Activated naive CD8-positive, alpha-beta T cell treated with anti-CD3 and anti-CD28 coated beads, Interleukin-2, amount 10 ng/mL, durations not matched to agents 7 days and 5 days (primary cell): Measurements from ENCODE around the gene GIPC3. TPM values are rescaled to one million over a fixed set of nuclear protein-coding genes. Genes with fewer than 3 reads are reported as not detected.
A peak's percentile ranks its signal among the peaks of the same experiment; 100 is the strongest.

ENCODE experiments used
- ATAC-seq: fragments of 150-1000 bp; cut with Tn5 transposase; one replicate; pipeline ENCODE4 v1.10.0; 2021; ENCODE audit warnings: low read depth, moderate library complexity
- POLR2A ChIA-PET: fragments of 350-600 bp; sonication (Branson Sonifier 250); formaldehyde crosslinking; loops from one replicate; lab custom pipeline; 2021; ENCODE audit warnings: antibody characterized with exemption; lab: Charles Lee
- DNase-seq: peaks from one replicate; pipeline ENCODE4 v3.0.0; 2021
- H3K27ac Mint-ChIP-seq: one replicate; pipeline ENCODE4 v1.8.0; 2022; ENCODE audit warnings: mild to moderate bottlenecking, mixed read lengths
- H3K27me3 Mint-ChIP-seq: one replicate; pipeline ENCODE4 v1.8.0; 2022; ENCODE audit warnings: mild to moderate bottlenecking, moderate library complexity, mixed read lengths
- H3K36me3 Mint-ChIP-seq: one replicate; pipeline ENCODE4 v1.8.0; 2021; ENCODE audit warnings: mild to moderate bottlenecking, mixed read lengths
- H3K4me1 Mint-ChIP-seq: one replicate; pipeline ENCODE4 v1.8.0; 2021; ENCODE audit warnings: mixed read lengths
- H3K4me3 Mint-ChIP-seq: one replicate; pipeline ENCODE4 v1.8.0; 2022; ENCODE audit warnings: mild to moderate bottlenecking, moderate library complexity, mixed read lengths
- H3K9me3 Mint-ChIP-seq: one replicate; pipeline ENCODE4 v1.8.0; 2021; ENCODE audit warnings: mixed read lengths
- total RNA-seq, 2 experiments: library from RNA; stranded (reverse); gene quantifications; one replicate each; pipeline ENCODE4 v1.2.3, GENCODE V29; 2021

Gene GIPC3
- total RNA-seq, 2 experiments from 2014 or later: 1.4 to 1.5 TPM

DNA sequence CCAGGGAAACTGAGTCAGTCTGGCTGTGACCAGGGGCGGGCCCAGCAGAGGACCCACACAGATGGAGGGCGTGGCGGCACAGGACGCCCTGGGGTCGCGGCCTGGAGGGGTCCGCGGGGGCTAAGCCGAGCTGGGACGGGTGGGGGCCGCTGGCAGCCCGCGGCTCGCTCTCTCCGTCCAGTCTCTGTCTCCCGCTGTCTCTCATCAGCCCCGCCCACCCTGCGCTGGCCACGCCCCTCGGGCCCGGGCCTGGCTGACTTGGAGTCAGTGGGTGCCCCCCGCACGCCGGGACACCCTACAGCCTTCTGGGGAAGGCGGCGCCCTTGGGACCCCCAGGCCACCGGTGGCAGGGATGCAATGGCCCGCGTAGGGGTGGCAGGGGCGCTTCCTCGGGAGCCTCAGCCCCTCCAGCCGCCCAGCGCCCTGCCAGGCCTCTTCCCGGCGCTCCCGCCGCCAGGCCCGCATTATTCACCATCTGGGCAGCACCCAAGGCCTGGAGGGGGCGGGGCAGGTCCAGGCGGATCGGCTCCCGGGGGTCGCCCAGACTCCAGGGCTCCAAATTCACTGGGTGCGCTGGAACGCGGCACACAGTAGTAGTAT lies 21.5 kb downstream of the GIPC3 start, which contains the start of gene TBXA2R:
Gene TBXA2R (minus strand): TSS at position 186 of the 600 bp plus-strand sequence. CDS start 6,241 bp downstream, outside the sequence.
- peak; percentile 24 for ATAC-seq
- Mint-ChIP-seq H3K9me3 (no peaks in the 10 kb centered on the region), H3K36me3 (peaks cover under 1% of the 10 kb centered on the region), H3K4me3 (peak within 1 kb of the TSS; percentile 43), H3K4me1 (peaks cover 10% of the 10 kb centered on the region), H3K27ac (no peak within 1 kb of the TSS), H3K27me3 (no peaks in the 10 kb centered on the region)
- POLR2A ChIA-PET: no interaction called here
- DNase-seq: peak; percentile 77

DNA sequence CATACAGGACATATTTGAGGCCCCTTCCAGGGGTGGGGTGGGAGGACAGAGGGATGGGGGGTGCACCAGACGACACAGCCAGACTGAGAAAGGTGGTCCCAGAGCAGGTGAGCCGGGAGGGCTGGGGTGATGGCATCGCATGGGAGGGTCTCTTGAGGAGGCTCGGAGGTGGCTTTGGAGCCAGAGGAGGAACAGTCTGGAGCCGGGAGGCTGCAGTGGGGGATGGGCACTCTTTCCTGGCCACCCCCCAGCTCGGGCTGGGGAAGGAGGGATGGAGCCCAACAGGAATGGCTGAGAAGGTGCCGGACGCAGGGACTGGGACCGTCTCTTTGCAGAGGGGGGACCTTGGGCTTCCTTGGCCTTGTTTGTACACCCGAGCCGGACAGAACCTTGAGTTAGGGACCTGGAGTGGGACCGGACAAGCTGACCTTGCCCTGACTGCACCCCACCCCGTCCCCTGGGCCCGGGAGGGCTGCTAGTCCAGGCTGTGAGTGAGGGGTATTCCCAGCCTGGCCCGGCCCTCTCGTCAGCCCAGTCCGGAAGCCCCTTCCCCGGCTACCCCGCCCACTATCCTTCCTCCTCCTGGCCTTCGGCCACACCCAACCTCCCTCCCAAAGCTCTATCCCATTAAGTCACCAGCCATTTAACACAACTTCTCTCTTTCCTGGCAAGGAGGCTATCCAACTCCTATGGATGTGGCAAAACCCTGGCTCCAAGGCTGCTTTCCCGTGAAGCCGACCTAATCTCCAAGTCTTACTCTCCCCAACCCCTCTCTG lies 22.2 kb downstream of the GIPC3 start:
- H3K27me3 Mint-ChIP-seq: no peaks in the 10 kb centered on the region
- DNase-seq (no peak), ATAC-seq (no peak)
- POLR2A ChIA-PET: no interaction called here
- H3K27ac Mint-ChIP-seq: no peak overlapping the region
- peaks cover 4% of the 10 kb centered on the region for H3K36me3 Mint-ChIP-seq
- H3K9me3 Mint-ChIP-seq: no peaks in the 10 kb centered on the region
- H3K4me1 Mint-ChIP-seq: peaks cover 10% of the 10 kb centered on the region
- H3K4me3 Mint-ChIP-seq: peak overlapping the region; percentile 18

DNA sequence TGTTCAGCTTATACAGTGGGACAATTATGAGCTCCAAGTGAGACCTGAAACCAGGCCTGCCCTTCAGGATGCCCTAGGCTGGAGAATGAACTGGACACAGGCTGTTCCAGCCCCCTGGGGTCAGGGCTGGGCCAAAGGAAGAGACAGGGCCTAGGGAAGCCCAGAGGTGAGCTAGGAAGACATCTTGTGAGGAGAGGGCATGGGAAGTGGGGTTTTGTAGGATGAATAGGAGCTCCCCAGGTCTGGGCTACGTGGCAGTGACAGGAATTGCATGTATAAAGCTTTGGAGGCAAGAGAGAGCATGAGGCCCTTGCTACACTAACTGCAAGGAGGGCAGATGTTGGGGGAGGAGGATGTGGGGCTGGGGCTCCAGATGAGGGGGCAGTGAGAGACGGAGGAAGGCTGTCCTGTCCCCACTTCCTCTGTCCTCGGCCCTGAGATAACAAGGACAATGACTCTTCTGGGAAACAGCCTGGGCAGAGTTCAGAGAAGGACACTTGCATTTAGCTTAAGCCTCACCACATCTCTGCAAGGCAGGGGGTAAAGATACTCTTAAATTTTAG lies 22.9 kb downstream of the GIPC3 start:
- POLR2A ChIA-PET: interaction anchor here (0.7 kb wide), 1 partner anchor 19 kb away, joined by 4 read pairs; the partner anchor contains the start of gene CACTIN
- H3K4me1 Mint-ChIP-seq: peaks cover 10% of the 10 kb centered on the region
- ATAC-seq (no peak), DNase-seq (no peak)
- H3K4me3 Mint-ChIP-seq: peak overlapping the region; percentile 18
- H3K9me3 Mint-ChIP-seq: no peaks in the 10 kb centered on the region
- H3K27ac Mint-ChIP-seq: peak overlapping the region; percentile 65
- H3K36me3 Mint-ChIP-seq: peaks cover 4% of the 10 kb centered on the region
- no peaks in the 10 kb centered on the region for H3K27me3 Mint-ChIP-seq

DNA sequence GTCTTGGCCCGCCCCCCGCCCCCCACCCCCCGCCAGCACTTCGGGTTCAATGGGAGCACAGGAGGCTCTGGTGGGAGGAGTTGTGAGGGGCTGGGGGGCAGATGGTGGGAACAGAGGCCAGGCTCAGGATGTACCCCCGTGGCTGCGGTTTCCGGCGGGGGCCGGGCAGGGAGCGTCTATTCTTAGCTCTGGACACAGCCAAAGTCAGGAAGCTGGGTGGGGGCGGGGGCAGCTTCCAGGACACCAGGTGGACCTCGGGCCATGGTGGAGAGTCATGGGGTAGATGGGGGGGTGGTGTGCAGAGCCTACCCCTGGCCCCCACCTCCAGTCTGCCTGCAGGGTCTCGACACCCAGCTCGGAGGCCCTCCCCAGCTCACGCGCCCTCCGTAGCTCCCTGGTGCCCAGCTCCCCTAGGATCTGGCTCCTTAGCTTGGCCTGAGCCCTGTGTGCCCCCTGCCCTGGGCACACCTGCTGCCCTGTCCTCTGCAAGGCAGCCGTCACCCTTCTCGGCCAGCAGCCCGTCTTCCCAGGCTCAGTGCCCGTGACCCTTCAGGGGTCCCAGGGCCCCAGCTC lies 23.6 kb downstream of the GIPC3 start:
- peak overlapping the region; percentile 54 for H3K27ac Mint-ChIP-seq

DNA sequence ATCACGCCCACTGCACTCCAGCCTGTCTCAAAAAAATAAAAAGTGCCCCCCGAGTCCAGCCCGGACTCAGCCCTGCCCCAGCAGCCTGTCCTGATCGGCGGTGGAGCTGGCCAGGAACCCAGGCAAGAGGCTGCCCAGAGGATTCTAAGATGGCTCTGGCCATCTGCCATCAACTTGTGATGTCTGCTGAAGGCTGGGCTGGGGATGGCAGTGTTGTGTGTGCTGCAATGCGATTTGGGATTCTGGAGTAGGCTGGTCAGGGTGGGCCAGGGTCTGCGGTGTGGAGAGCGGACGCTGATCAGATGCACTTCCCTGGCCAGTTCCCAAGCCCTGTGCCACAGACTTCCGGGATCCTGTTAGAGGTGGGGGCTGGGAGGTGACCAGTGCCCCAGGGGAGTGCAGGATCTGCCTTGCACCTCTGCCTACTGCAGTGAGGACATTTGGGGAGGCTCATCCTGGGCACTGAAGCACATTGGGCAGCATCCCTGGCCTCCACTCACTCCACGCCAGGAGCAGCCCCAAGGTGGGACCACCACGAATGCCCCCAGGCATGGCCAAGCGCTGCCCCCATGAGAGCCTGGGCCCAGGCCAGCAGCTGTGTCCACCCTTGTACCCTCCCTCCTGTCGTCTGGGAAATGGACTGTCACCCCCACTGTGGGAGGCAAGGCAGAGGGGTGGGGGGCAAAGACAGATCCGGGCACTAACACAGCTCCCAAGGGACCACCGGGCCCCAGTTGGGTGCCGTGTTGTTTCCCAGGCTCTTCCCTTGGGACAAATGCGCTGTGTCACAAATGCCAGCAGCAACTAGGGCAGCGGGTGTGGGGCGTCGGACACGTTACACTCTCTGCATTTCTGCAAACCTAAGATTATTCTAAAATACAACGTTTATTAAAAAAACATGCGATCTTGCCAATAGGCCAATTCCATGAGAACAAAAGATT lies 24.8 kb downstream of the GIPC3 start:
- DNase-seq: no peak
- no peak overlapping the region for H3K4me3 Mint-ChIP-seq
- POLR2A ChIA-PET: interaction anchor here (0.5 to 0.6 kb wide), 2 partner anchors 35 to 735 kb away, joined by 3 to 5 read pairs; no protein-coding TSS in a partner anchor
- no peaks in the 10 kb centered on the region for H3K9me3 Mint-ChIP-seq
- no peak for ATAC-seq
- H3K27ac Mint-ChIP-seq: peak overlapping the region; percentile 54
- H3K27me3 Mint-ChIP-seq: no peaks in the 10 kb centered on the region
- H3K4me1 Mint-ChIP-seq: peaks cover 10% of the 10 kb centered on the region
- H3K36me3 Mint-ChIP-seq: peaks cover 4% of the 10 kb centered on the region

More for the DNA sequence above, 23.6 kb downstream of the GIPC3 start:
- ATAC-seq (no peak), DNase-seq (no peak)
- Mint-ChIP-seq H3K9me3 (no peaks in the 10 kb centered on the region), H3K4me1 (peaks cover 10% of the 10 kb centered on the region), H3K27me3 (no peaks in the 10 kb centered on the region), H3K36me3 (peaks cover 4% of the 10 kb centered on the region), H3K4me3 (no peak overlapping the region)
- POLR2A ChIA-PET: interaction anchor here (0.6 to 0.7 kb wide), 2 partner anchors 18 to 51 kb away, joined by 3 to 4 read pairs; partner anchors contain the start of genes CACTIN and MFSD12

DNA sequence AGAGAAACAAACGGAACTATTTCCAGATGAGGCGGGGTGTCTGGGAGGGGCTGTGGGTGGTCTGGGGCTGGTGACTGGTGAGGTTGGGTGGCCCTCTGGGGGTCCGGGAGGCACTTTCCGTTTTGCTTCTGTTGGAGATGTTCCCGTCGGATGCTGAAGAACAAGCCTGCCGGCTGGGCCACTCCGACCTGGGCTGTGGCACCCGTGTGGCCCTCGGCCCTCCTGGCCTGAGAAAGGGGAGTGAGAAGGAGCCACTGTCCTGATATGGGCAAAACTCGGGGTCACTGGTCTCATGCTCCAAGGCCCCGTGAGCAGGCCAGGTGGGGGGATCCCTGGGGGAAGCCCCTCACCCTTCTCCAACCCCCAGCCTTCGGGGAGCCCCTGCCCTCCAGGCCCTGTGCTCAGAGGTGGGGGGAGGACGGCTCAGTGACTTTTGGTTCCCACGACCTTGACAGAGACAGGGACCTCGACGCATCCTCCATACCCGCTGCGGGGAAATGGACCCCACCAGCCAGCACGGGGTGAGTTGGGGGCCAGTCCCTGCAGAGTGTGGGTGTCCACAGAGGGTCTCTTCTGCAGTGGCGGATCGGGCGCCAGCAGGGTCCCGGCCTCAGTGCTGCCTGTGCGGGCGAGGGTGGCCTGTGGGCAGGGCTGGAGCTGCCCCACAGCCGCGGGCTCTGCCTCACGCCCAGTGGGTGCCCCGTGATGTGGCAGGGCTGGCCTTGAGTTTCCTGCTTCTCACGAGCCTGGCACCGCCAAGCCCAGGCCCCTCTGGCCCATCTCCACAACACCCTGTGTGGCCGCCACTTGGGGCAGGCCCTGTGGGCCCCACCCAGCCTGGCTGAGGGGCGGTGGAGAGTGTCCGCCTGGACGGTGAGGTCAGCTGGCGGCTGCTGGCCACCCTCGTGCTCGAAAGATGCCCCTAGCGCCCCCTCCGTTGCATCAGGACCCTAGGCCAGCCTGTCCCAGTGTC lies 25.8 kb downstream of the GIPC3 start:
- POLR2A ChIA-PET: no interaction called here
- Mint-ChIP-seq H3K27ac (no peak overlapping the region), H3K9me3 (no peaks in the 10 kb centered on the region), H3K4me1 (peaks cover 10% of the 10 kb centered on the region), H3K4me3 (no peak overlapping the region), H3K36me3 (peaks cover 5% of the 10 kb centered on the region), H3K27me3 (no peaks in the 10 kb centered on the region)
- ATAC-seq (no peak), DNase-seq (no peak)

DNA sequence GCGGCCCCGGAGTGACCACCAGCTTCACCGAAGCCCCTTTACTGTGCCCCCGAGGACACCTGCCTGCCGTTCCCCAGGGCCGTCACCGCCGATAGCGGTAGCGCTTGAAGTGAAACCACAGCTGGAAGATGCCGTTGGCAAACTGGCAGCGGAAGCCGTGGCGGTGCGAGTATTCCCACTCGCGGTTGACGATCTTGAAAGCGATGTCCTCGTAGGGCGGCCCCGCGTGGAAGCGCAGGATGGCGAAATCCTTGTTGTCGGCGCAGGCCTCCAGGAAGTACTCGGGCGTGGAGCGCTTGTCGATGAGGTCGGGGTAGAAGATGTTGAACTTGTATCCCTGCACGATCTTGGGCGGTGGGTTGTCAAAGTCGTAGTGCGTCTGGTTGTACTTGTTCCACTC lies 26.6 kb downstream of the GIPC3 start:
- Mint-ChIP-seq H3K27ac (no peak overlapping the region), H3K4me3 (no peak overlapping the region), H3K36me3 (peaks cover 5% of the 10 kb centered on the region), H3K27me3 (no peaks in the 10 kb centered on the region), H3K4me1 (peaks cover 10% of the 10 kb centered on the region), H3K9me3 (no peaks in the 10 kb centered on the region)
- POLR2A ChIA-PET: interaction anchor here (1.6 kb wide), 1 partner anchor 10 kb away, joined by 3 read pairs; no protein-coding TSS in a partner anchor
- DNase-seq: no peak
- no peak for ATAC-seq

DNA sequence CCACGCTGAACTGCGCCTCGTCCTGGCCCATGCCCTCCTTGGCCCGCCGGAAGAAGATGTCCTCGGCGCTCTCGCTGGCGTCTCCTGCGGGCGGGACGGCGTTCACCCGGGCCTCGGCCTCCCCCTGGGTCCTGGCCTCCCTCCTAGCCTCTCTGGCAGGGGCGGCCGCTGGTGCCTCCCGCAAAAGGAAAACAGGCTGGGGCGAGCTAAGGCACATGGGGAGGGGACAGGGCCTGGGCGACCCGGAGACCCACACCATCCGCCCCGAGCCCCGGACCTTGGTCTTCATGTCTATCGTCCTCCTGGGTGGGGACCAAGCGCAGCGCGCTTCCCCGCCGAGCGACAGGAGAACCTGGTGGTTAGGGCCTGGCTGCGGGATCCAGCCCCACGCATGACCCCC lies 27.1 kb downstream of the GIPC3 start:
- Mint-ChIP-seq H3K27ac (no peak overlapping the region), H3K4me3 (no peak overlapping the region), H3K4me1 (peaks cover 12% of the 10 kb centered on the region), H3K36me3 (peaks cover 5% of the 10 kb centered on the region), H3K9me3 (no peaks in the 10 kb centered on the region), H3K27me3 (no peaks in the 10 kb centered on the region)
- DNase-seq: peak; percentile 35
- POLR2A ChIA-PET: interaction anchor here (1.6 kb wide), 1 partner anchor 10 kb away, joined by 3 read pairs; no protein-coding TSS in a partner anchor
- ATAC-seq: no peak

DNA sequence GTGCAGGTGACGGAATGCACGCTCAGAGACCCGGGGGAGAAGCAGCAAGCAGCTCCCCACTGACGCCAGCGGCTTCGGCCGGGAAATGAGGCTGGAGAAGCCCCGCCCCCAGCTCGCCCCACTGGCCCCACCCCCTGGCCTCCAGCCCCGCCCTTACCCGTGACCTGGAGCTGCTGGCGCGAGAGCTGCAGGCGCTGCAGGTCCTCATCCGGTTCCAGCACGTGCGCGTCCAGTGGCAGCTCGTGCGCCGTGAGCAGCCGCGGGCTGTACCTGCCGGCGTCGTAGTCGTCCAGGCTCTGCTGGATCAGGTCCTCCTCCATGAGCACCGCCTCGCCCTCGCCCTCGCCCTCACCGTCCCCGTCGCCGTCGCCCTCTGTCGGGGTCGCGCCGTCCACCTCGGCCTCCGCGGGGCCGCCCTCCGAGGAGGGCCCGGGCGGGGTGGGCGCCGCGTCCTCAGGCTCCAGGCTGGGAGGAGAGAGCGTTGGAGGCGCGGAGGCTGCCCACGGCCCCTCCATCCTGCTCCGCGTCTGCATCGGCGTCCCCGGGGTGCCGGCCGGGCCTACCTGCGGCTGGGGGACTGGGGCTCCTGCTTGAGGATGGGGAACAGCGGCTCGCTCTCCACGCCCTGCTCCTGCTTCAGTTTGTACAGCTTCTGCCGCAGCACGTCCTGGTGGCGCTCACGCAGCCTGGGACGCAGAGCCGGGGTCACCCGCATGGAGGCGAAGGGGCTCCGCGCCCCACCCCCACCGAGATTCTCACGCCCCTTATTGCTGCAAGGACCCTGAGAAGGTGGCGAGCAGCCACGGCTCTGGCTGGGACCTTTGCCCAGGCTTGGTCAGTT lies 27.8 kb downstream of the GIPC3 start:
- Mint-ChIP-seq H3K9me3 (no peaks in the 10 kb centered on the region), H3K27ac (no peak overlapping the region), H3K4me3 (no peak overlapping the region), H3K27me3 (no peaks in the 10 kb centered on the region), H3K36me3 (peaks cover 5% of the 10 kb centered on the region), H3K4me1 (peaks cover 10% of the 10 kb centered on the region)
- DNase-seq: no peak
- POLR2A ChIA-PET: interaction anchor here (1.6 kb wide), 1 partner anchor 11 kb away, joined by 3 read pairs; no protein-coding TSS in a partner anchor
- ATAC-seq: no peak

DNA sequence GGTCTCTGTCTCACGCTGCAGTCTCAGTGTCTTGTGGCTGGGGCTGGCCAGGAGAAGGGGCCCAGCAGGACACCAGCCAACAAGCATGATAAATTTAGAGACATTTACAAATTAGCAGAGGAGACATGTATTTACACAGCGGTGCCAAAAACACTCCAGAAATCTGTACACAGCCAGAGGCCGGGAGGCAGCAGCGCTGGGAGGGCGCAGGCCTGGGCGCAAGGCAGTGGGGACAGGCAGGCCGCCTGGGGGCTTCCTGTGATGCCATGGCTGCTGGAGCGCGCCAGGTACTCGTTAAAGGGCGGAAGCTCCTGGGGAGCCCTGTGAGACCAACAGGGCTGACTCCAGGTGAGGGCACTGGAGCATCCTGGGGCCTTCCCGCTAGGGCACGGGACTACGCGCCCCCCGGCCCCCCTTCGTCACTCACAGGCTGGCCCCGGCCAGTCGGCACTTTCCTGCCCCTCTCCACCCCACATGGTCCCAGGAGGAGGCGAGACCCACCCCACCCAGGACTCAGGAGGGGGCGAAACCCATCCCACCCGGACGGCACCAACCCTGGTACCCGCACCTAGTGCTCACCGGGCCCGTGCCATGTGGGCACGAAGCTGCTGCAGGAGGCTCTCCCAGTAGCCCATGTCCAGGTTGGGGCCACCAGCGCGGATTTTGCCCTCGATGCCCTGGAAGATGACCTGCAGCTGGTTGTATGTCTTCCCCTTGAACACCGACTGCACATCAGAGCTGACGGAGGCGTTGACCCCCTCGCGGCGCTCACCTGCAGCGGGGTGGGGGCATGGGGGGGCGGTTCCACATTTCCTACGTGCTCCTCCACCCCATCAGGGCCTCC lies 28.8 kb downstream of the GIPC3 start:
- Mint-ChIP-seq H3K4me1 (peaks cover 7% of the 10 kb centered on the region), H3K27me3 (no peaks in the 10 kb centered on the region), H3K36me3 (peaks cover 5% of the 10 kb centered on the region), H3K27ac (no peak overlapping the region), H3K4me3 (no peak overlapping the region), H3K9me3 (no peaks in the 10 kb centered on the region)
- no peak for DNase-seq
- ATAC-seq: no peak
- POLR2A ChIA-PET: no interaction called here
